ENCODE measurements around the gene TP53I13. TPM values are rescaled to one million over a fixed set of nuclear protein-coding genes. Genes with fewer than 3 reads are reported as not detected.
A peak's percentile ranks its signal among the peaks of the same experiment; 100 is the strongest.

The TP53I13 gene
- total and polyA plus RNA-seq, 7 experiments from 2014 or later = 19.3 to 87.5 (median 61.7) TPM

- H3K4me3 ChIP-seq (ENCODE audit: low read length) = no peak overlapping the region
- Mint-ChIP-seq H3K4me1 (peaks cover 11 to 37% (median 31%) of the 10 kb centered on the region in 7 donors), H3K27me3 (peaks cover 0 to 2% (median 0%) of the 10 kb centered on the region in 5 donors), H3K27ac (no peak overlapping the region), H3K9me3 (no peaks in the 10 kb centered on the region), H3K36me3 (no peaks in the 10 kb centered on the region), H3K4me3 (peak overlapping the region; percentile 37 to 94 (median 68))
- no peaks in the 10 kb centered on the region for H3K36me3 ChIP-seq (ENCODE audit: control insufficient read depth in 2 of 3, insufficient read depth in 3 of 3, low read length in 3 of 3)
- no peak overlapping the region for H3K27ac ChIP-seq (ENCODE audit: low read depth, low read length)
- DNase-seq = no peak
- H3K9me3 ChIP-seq (ENCODE audit: control insufficient read depth in 2 of 3, low read length in 3 of 3) = no peaks in the 10 kb centered on the region
- no peak for ATAC-seq
- intact Hi-C loops (cut with micrococcal nuclease) = loop anchor here in 1 of 2 donors (2.0 to 5.0 kb wide), 2 partner anchors 14 to 222 kb away; no protein-coding TSS in a partner anchor
- H3K27me3 ChIP-seq (ENCODE audit: control insufficient read depth in 2 of 2, insufficient read depth in 2 of 2, low read length in 2 of 2) = no peaks in the 10 kb centered on the region
- H3K4me1 ChIP-seq (ENCODE audit: control insufficient read depth in 2 of 2, insufficient read depth in 2 of 2, low read length in 2 of 2) = peaks cover 34% of the 10 kb centered on the region in 2 donors
- CTCF ChIA-PET = interaction anchor here (1.2 to 4.5 kb wide), 3 partner anchors 14 to 21 kb away, joined by 6 to 56 read pairs (median 49); no protein-coding TSS in a partner anchor
- POLR2A ChIA-PET = interaction anchor here (1.5 to 5.0 kb wide), 3 partner anchors 9 to 22 kb away, joined by 4 to 59 read pairs (median 5); no protein-coding TSS in a partner anchor
Measured at GRCh38 chr17:29594519-29595090, 26.1 kb downstream of the TP53I13 start.

- ATAC-seq = no peak
- no peaks in the 10 kb centered on the region for H3K36me3 Mint-ChIP-seq
- no peaks in the 10 kb centered on the region for H3K36me3 ChIP-seq (ENCODE audit: control insufficient read depth in 2 of 3, insufficient read depth in 3 of 3, low read length in 3 of 3)
- POLR2A ChIA-PET = interaction anchor here (1.5 to 5.0 kb wide), 2 partner anchors 10 to 22 kb away, joined by 4 to 59 read pairs; no protein-coding TSS in a partner anchor
- H3K27ac Mint-ChIP-seq = no peak overlapping the region
- H3K9me3 Mint-ChIP-seq = no peaks in the 10 kb centered on the region
- peaks cover 28% of the 10 kb centered on the region in 2 donors for H3K4me1 ChIP-seq (ENCODE audit: control insufficient read depth in 2 of 2, insufficient read depth in 2 of 2, low read length in 2 of 2)
- H3K27me3 Mint-ChIP-seq = peaks cover 0 to 2% (median 0%) of the 10 kb centered on the region in 5 donors
- no peaks in the 10 kb centered on the region for H3K27me3 ChIP-seq (ENCODE audit: control insufficient read depth in 2 of 2, insufficient read depth in 2 of 2, low read length in 2 of 2)
- DNase-seq = no peak
- peak overlapping the region in 7 of 10 donors; percentile 16 to 94 (median 63) for H3K4me3 Mint-ChIP-seq
- H3K9me3 ChIP-seq (ENCODE audit: control insufficient read depth in 2 of 3, low read length in 3 of 3) = no peaks in the 10 kb centered on the region
- H3K4me3 ChIP-seq (ENCODE audit: low read length) = no peak overlapping the region
- no peak overlapping the region for H3K27ac ChIP-seq (ENCODE audit: low read depth, low read length)
- peaks cover 6 to 31% (median 25%) of the 10 kb centered on the region in 7 donors for H3K4me1 Mint-ChIP-seq
- CTCF ChIA-PET = interaction anchor here (0.7 kb wide), 1 partner anchor 18 kb away, joined by 3 read pairs; no protein-coding TSS in a partner anchor
- intact Hi-C loops (cut with micrococcal nuclease) = loop anchor here in 1 of 2 donors (2.0 kb wide), 1 partner anchor 15 kb away; no protein-coding TSS in a partner anchor
Measured at GRCh38 chr17:29595107-29595942, 26.8 kb downstream of the TP53I13 start.

- intact Hi-C loops (cut with micrococcal nuclease) = loop anchor here in 1 of 2 donors (2.0 kb wide), 1 partner anchor 15 kb away; no protein-coding TSS in a partner anchor
- H3K36me3 ChIP-seq (ENCODE audit: control insufficient read depth in 2 of 3, insufficient read depth in 3 of 3, low read length in 3 of 3) = no peaks in the 10 kb centered on the region
- H3K4me1 Mint-ChIP-seq = peaks cover 0 to 23% (median 17%) of the 10 kb centered on the region in 7 donors
- H3K27ac Mint-ChIP-seq = no peak overlapping the region
- H3K4me3 Mint-ChIP-seq = no peak overlapping the region
- no peaks in the 10 kb centered on the region for H3K36me3 Mint-ChIP-seq
- ATAC-seq (no peak), DNase-seq (no peak)
- no peak overlapping the region for H3K27ac ChIP-seq (ENCODE audit: low read depth, low read length)
- peaks cover 20% of the 10 kb centered on the region in 2 donors for H3K4me1 ChIP-seq (ENCODE audit: control insufficient read depth in 2 of 2, insufficient read depth in 2 of 2, low read length in 2 of 2)
- no peaks in the 10 kb centered on the region for H3K9me3 ChIP-seq (ENCODE audit: control insufficient read depth in 2 of 3, low read length in 3 of 3)
- ChIA-PET CTCF (interaction anchor here (0.7 to 3.9 kb wide), 2 partner anchors 17 to 21 kb away, joined by 3 to 14 read pairs; no protein-coding TSS in a partner anchor), POLR2A (interaction anchor here (0.7 to 1.0 kb wide), 3 partner anchors 11 to 78 kb away, joined by 3 read pairs; no protein-coding TSS in a partner anchor)
- H3K4me3 ChIP-seq (ENCODE audit: low read length) = no peak overlapping the region
- H3K27me3 Mint-ChIP-seq = peaks cover 0 to 2% (median 0%) of the 10 kb centered on the region in 5 donors
- H3K9me3 Mint-ChIP-seq = no peaks in the 10 kb centered on the region
- H3K27me3 ChIP-seq (ENCODE audit: control insufficient read depth in 2 of 2, insufficient read depth in 2 of 2, low read length in 2 of 2) = no peaks in the 10 kb centered on the region
Measured at GRCh38 chr17:29595943-29596774, 27.7 kb downstream of the TP53I13 start.

GRCh38 chr17:29596811-29597210 lies 28.3 kb downstream of the TP53I13 start:
- ATAC-seq = no peak
- intact Hi-C loops (cut with micrococcal nuclease) = no loop called here
- POLR2A ChIA-PET = interaction anchor here (1.0 kb wide), 1 partner anchor 18 kb away, joined by 3 read pairs; no protein-coding TSS in a partner anchor
- Histone ChIP-seq H3K36me3 (ENCODE audit: control insufficient read depth in 2 of 3, insufficient read depth in 3 of 3, low read length in 3 of 3) (no peaks in the 10 kb centered on the region), H3K27me3 (ENCODE audit: control insufficient read depth in 2 of 2, insufficient read depth in 2 of 2, low read length in 2 of 2) (no peaks in the 10 kb centered on the region), H3K9me3 (ENCODE audit: control insufficient read depth in 2 of 3, low read length in 3 of 3) (no peaks in the 10 kb centered on the region), H3K4me1 (ENCODE audit: control insufficient read depth in 2 of 2, insufficient read depth in 2 of 2, low read length in 2 of 2) (peaks cover 13% of the 10 kb centered on the region in 2 donors), H3K27ac (ENCODE audit: low read depth, low read length) (no peak overlapping the region), H3K4me3 (ENCODE audit: low read length) (no peak overlapping the region)
- DNase-seq = no peak
- Mint-ChIP-seq H3K36me3 (no peaks in the 10 kb centered on the region), H3K4me3 (peak overlapping the region in 1 of 10 donors; percentile 58), H3K4me1 (peaks cover 0 to 16% (median 11%) of the 10 kb centered on the region in 7 donors), H3K27me3 (peaks cover 0 to 2% (median 0%) of the 10 kb centered on the region in 5 donors), H3K27ac (no peak overlapping the region), H3K9me3 (no peaks in the 10 kb centered on the region)
- CTCF ChIA-PET = interaction anchor here (3.9 kb wide), 1 partner anchor 20 kb away, joined by 14 read pairs; no protein-coding TSS in a partner anchor

- Histone ChIP-seq H3K9me3 (ENCODE audit: control insufficient read depth in 2 of 3, low read length in 3 of 3) (no peaks in the 10 kb centered on the region), H3K4me1 (ENCODE audit: control insufficient read depth in 2 of 2, insufficient read depth in 2 of 2, low read length in 2 of 2) (peaks cover 7 to 8% of the 10 kb centered on the region in 2 donors), H3K4me3 (ENCODE audit: low read length) (no peak overlapping the region), H3K27ac (ENCODE audit: low read depth, low read length) (no peak overlapping the region), H3K27me3 (ENCODE audit: control insufficient read depth in 2 of 2, insufficient read depth in 2 of 2, low read length in 2 of 2) (no peaks in the 10 kb centered on the region), H3K36me3 (ENCODE audit: control insufficient read depth in 2 of 3, insufficient read depth in 3 of 3, low read length in 3 of 3) (no peaks in the 10 kb centered on the region)
- intact Hi-C loops (cut with micrococcal nuclease) = no loop called here
- POLR2A ChIA-PET = interaction anchor here (1.0 kb wide), 1 partner anchor 19 kb away, joined by 3 read pairs; no protein-coding TSS in a partner anchor
- no peaks in the 10 kb centered on the region for H3K36me3 Mint-ChIP-seq
- no peaks in the 10 kb centered on the region for H3K9me3 Mint-ChIP-seq
- CTCF ChIA-PET = interaction anchor here (1.0 to 3.9 kb wide), 2 partner anchors 16 to 19 kb away, joined by 3 to 14 read pairs; no protein-coding TSS in a partner anchor
- ATAC-seq = no peak
- H3K27me3 Mint-ChIP-seq = peaks cover 0 to 2% (median 0%) of the 10 kb centered on the region in 5 donors
- no peak overlapping the region for H3K4me3 Mint-ChIP-seq
- no peak for DNase-seq
- H3K4me1 Mint-ChIP-seq = peaks cover 0 to 9% (median 3%) of the 10 kb centered on the region in 7 donors
- no peak overlapping the region for H3K27ac Mint-ChIP-seq
Measured at GRCh38 chr17:29597361-29598172, 29.1 kb downstream of the TP53I13 start.

Data from naive thymus-derived CD4-positive, alpha-beta T cell (primary cell).